ENCODE data around the gene ZFP2.
"Not testable (repeated sequence)": the region's sequence is repeated elsewhere in the genome, so short reads cannot be mapped to it uniquely, and the experiment has no call there.

The ZFP2 gene

GRCh38 chr5:178895615-178896571 is at the start of gene ZFP2:
Gene ZFP2, plus strand, starts transcription at chr5:178895913. Its CDS starts 35,401 bp downstream, at chr5:178931314.
- DNase-seq, result no peak

DNA sequence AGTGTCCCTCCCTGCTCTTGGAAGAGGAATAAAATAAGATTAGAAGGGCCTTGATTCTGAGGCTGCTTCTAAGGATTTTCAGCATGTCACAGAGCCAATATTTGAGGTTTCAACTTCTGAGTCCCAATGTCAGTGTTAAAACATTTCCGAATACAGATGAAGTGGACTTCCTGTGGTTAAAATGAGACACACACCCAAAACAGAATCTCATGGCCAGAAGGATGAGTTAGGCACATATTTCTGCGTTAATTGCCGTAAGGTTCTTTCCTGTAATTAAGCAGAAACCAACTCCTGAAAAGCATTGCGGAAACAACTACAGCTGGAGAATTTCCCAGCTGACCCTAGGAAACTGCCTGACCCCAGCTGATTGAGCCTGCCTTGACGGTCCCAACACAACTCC is 46.4 kb upstream of the ZFP2 start:
- DNase-seq, result no peak

DNA sequence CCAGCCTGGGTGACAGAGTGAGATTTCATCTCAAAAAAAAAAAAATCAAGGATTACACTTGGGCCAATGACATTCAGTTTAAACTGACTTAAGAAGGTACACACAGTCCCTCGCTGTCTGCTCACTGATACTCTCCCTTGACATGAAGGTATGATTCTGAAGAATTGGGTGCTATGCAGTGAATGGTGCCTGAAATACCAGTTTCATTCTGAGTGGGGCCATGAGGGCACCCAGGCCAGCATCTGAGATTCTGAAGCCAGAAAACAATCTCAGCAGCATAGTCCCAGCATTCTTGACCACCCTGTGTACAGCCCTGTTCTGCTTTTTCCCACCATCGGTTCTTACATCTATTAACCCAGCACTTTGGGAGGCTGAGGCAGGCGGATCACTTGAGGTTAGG is 43.8 kb upstream of the ZFP2 start:
- DNase-seq, result no peak

DNA sequence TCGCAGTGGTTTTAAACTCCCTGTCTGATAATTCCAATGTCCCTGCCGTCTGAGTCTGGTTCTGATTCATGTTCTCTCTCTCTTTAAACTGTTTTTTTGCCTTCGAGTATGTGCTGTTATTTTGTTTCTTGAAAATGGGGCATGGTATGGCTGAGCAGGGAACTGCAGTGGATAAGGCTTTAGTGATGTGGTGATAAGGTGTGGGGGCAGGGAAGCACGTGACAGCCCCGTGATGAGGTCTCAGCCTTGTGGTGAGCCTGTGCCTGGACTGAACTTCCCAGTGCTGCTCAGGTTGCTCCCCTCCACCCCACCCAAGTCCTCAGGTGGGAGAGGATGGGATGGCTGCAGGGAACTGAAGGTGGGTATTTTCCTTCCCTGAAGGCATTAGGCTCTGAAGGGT is 41.4 kb upstream of the ZFP2 start:
- no peak for DNase-seq

GRCh38 chr5:178859625-178860521 is 35.8 kb upstream of the ZFP2 start, which contains the start of gene ZNF354B:
Gene ZNF354B, plus strand, starts transcription at chr5:178859953. Its CDS starts 1,095 bp downstream, at chr5:178861048.
- DNase-seq, result peak; percentile 21 to 69

- not testable (repeated sequence) for DNase-seq
Measured at GRCh38 chr5:178860615-178861014, 35.1 kb upstream of the ZFP2 start.

DNA sequence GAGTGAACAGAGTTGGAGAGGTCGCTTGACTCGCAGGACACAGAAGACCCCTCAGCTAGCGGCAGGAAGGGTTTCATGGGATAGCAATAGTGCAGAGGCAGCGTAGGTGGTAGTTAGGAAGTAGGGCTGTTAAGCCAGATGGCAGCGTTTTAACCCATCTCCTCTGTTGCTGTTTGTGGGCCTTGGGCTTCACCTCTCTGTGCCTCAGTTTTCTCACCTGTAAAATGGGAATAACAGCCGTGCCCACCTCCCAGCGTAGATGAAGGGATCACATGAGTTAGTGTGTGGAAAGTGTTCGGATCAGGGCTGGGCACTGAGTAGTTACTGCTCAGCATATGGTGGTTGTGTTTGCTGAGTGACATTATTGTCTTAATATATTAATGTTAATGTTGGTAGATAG is 34.1 kb upstream of the ZFP2 start:
- no peak for DNase-seq

DNA sequence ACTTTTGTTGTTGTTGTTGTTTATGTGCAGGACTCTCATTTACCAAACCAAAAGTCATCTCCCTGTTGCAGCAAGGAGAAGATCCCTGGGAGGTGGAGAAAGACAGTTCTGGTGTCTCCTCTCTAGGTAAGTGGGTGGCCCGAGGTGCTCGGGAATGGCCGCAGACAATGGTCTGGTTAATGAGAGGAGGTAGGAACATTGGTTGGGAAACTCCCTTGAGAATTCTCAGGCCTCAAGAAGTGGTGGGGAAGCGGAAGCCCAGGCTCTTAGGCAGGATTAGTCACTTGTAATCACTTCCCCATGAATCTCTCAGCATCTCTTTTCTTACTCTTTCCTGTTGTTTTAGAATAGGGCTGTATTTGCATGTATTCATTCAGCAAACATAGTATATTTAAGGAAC is 28.8 kb upstream of the ZFP2 start:
- DNase-seq, result no peak

GRCh38 chr5:178869577-178869976 is 26.1 kb upstream of the ZFP2 start:
- DNase-seq, result no peak

DNA sequence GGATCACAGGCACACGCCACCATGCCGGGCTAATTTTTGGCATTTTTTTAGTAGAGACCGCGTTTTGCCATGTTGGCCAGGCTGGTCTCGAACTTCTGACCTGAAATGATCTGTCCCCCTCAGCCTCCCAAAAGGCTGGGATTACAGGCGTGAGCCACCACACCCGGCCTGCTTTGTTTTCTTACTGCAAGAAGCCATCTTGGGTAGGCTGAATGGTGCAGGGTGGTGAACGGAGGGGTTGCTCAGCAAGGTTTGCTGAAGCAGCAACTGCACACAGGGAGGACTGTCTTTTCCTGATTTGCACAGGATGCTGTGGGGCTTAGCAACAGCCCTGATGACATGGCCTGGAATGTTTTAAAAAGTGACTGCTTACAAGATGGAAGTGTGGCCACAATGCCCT is 25.3 kb upstream of the ZFP2 start:
- DNase-seq, result no peak

- no peak for DNase-seq
Measured at GRCh38 chr5:178872302-178872701, 23.4 kb upstream of the ZFP2 start.

GRCh38 chr5:178883115-178883694 is 12.5 kb upstream of the ZFP2 start:
- DNase-seq, result not testable (repeated sequence)

DNA sequence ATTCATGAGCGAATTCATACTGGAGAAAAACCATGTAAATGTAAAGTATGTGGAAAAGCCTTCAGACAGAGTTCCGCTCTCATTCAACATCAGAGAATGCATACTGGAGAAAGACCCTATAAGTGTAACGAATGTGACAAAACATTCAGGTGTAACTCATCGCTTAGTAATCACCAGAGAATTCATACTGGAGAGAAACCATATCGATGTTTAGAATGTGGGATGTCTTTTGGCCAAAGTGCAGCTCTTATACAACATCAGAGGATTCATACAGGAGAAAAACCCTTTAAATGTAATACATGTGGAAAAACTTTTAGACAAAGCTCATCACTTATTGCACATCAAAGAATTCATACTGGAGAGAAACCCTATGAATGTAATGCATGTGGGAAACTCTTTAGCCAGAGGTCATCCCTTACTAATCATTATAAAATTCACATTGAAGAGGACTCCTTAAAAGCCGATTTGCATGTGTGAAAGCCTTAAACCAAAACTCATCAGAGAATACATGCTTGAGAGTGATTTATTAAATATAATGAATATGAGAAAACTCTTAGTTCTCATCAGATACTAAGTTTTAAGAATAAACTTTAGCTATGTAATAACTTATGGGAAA is 11.8 kb upstream of the ZFP2 start:
- DNase-seq, result no peak

GRCh38 chr5:178899289-178899688 is 3.6 kb downstream of the ZFP2 start:
- DNase-seq, result no peak

- DNase-seq, result no peak
Measured at GRCh38 chr5:178902849-178903248, 7.1 kb downstream of the ZFP2 start.

- no peak for DNase-seq
Measured at GRCh38 chr5:178931846-178932760, 36.4 kb downstream of the ZFP2 start.

DNA sequence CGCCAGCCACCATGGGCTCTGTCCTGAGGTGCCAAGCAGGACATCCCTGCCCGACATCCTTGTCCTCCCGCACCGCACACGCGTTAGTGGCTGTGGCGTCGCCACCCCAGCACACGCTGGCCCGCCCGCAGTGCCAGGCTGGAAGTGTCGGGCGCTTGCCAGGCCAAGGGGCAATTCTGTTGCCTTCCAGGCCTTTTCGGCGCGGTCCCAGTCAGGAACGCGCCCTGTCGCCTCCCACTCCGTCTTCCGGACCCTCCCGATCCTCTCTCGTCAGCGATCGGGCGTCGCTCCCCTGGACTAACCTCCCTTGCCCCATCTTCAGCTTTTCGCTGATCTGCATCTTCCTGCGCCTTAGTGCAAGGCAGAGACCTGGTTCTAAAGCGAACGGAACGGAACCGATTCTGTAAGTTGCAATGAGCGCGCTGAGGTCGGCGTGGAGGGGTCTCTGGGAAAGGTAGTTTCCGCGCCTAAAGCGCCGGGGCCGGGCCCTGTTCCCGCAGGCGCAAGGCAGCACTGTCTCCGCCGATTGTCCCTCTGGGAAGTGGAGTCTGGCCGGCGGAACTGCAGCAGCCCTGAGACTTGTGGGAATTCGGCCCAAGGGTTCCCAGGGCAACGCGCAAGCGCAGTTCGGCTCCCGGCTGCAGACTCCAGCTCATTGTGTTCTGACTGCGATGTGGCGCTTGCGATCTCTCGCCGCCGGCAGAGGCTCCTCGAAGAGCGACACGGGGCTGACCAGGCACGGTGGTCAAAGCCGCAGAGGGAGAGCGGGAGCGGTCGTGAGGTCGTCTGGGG is 45.1 kb downstream of the ZFP2 start, which contains the start of gene ZNF454:
TSS of gene ZNF454 (plus strand) at position 630 of the 792 bp plus-strand sequence. CDS start 1,594 bp downstream, outside the sequence.
- no peak for DNase-seq

DNA sequence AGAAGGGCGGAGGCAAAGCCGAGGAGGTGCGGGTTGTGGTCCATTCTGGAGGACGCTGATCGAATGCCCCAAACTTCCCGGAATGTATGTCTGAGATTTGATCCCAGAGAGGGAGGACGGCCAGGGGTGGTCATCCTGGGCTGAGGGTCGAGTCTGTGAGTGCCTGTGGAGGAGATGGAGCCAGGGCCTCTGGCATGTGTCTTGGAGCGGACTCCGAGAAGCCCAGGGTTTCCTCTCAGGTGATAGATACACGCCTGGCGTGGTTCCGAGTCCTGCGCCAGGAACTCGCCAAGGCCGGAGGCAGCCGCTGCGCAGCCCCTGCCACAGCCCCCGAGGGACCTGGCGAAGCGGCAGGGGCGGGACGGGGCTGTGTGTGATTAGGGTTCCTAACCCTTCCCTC is 45.6 kb downstream of the ZFP2 start:
- DNase-seq, result no peak

- no peak for DNase-seq
Measured at GRCh38 chr5:178965465-178966055, 69.8 kb downstream of the ZFP2 start.

- no peak for DNase-seq
Measured at GRCh38 chr5:178981381-178981780, 85.7 kb downstream of the ZFP2 start.

Measured in NCI-H187 (cell line).